NCI-H2107 treated with DMSO at 0.1 percent for 48 hours (cell line): ENCODE results near the gene CAPZA2.
"Not testable (repeated sequence)": the region's sequence is repeated elsewhere in the genome, so short reads cannot be mapped to it uniquely, and the experiment has no call there.

Source experiments
- DNase-seq: peaks from one replicate; lab custom pipeline; 2025; ENCODE audit not compliant: unreplicated experiment; lab: John Stamatoyannopoulos, UW

The CAPZA2 gene

DNA sequence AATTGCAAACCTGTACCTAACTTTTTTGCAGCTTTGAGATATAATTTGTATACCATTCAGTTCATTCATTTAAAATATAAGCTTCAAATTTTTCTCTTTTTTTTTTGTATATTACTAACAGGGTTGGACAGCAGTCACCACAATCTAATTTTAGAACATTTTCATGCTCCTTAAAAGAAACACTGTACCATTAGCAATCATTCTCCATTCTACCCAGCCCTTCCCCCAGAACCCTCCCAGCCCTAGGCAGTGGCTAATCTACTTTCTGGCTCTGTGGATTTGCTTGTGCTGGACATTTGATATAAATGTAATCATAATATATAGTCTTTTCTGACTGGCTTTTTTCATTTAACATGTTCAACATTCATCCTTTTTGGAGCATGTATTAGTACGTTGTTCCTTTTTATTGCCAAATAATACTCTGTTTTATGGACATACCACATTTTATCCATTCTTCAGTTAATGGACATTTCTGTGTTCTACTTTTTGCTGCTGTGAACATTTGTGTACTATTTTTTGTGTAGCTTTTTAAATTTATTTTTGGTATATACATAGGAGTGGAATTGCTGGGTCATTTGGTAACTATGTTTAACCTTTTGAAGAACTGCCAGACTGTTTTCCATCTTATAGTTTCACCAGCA lies 50.0 kb downstream of the CAPZA2 start:
- DNase-seq: no peak

DNA sequence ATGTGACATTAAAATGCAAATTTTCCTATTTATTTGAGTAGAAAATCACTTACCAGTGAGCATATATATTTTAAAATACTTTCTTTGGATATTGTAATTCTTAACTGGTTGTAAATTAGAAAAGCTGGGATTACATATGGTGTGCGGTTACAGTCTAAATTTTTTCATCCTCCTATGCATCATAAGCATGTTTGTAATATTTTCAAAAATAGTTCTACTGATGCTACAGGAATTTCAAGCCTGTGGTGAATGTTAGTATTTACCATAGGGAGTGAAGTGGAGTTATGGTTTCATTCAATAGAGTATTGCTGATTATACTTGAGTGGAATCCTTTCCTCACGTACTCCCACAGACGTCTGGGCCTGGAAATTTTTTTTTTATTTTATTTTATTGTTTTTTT lies 56.3 kb downstream of the CAPZA2 start:
- DNase-seq: no peak

DNA sequence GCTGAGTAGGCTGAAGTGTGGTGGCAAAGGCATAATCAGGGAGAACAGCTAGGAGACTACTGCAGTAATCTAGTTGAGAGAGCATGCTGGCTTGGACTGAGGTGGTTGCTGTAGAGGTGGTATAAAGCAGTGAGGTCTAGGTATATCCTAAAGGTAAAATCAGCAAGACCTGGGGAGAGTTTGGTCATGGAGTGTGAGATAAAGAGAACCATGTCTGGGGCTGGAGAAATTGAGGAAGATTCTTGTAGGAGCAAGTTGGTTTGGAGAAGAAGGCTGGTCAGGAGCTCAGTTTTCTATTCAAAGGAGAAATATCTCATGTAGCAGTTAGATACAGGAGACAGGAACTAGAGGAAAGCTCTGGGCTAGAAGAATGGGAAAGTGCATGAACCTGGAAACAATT lies 58.0 kb downstream of the CAPZA2 start:
- DNase-seq: no peak

DNA sequence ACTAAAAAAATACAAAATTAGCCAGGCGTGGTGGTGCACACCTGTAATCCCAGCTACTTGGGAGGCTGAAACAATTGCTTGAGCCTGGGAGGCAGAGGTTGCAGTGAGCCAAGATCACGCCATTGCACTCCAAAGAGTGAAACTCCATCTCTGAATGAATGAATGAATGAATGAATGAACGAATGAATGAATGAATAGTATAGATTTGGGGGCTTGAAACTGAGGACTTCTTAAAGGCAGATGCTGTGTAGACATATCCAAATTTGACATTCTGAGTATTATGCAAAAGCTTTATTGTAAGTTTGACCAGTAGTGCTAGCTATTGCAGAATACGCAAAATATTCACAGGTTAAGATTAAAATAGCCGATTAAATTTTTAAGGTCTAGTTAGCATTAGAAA lies 60.2 kb downstream of the CAPZA2 start:
- no peak for DNase-seq

DNA sequence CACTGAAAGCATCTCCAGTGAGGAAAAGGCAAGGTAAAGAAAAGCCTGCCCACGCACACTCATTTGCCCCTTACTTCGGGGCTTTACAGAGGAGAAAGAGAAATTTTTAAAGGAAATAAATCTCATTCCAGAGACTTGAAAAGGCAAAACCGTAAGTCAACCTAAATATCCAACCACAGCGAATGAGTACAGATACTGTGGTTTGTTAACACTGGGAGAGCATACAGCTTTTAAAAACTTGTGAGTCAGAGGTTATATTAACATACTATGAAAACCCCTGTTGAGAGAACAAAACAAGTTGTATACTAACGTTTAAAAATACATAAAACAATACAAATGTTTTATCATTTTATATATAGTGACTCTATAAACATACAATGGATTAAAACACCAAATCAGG lies 62.4 kb downstream of the CAPZA2 start:
- no peak for DNase-seq

DNA sequence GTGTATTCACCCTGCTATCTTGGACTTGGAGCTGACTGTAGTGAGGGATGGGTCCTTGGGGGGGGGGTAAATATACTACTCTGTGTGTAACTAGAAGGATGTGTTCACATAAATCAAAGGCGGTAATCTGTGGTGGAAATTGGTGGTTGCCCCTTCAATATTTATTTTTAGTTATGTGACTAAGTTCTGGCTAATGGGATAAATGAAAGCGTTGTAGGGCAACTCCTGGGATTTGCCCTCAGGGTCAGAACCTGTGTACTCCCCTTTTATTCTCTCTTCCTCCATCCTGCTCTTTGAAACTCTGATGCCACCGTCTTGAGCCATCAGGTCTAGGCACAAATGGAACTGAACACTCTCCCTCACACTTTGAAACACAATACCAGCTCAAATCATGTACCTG lies 66.6 kb downstream of the CAPZA2 start:
- DNase-seq: no peak

DNA sequence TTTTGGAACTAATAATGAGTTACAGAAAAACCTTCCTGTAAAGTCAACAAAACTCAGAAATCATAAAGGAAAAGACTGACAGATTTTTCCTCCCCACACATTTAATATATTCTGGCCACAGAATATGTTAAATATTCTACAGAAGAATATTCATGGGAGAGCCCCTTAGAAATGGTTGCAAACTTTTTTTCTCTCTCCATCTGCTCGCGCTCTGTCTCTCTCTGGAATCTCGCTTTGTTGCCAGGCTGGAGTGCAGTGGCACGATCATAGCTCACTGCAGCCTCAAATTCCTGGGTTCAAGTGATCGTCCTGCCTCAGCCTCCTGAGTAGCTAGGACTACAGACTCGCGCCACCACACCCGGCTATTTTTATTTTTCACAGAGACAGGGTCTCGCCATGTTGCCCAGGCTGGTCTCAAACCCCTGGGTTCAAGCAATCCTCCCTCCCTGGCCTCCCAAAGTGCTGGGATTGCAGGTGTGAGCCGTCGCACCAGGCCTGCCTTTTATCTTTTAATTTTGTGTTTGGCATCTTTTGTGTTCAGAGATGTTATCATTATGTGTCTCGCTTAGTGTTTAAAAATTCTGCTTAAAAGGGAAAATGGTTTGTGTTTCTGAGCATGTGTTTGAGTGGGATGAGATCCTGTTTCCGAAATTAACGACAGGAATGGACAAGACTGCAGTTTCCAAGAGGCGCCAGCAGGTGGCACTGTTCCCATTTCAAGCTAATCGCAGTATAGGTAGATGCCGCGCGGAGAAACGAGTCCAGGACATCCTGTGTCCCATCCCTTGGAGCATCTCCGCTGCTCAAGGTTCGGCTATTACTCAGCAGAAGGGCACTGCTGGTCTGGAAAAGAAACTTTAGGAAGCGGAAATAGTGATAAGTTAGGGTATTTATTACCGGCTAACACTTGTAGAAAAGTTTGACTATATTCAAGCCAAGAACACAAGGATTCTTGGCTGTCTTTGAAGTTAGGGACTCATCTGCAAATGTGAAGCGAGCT lies 67.8 kb downstream of the CAPZA2 start:
- DNase-seq: peak; percentile 71

DNA sequence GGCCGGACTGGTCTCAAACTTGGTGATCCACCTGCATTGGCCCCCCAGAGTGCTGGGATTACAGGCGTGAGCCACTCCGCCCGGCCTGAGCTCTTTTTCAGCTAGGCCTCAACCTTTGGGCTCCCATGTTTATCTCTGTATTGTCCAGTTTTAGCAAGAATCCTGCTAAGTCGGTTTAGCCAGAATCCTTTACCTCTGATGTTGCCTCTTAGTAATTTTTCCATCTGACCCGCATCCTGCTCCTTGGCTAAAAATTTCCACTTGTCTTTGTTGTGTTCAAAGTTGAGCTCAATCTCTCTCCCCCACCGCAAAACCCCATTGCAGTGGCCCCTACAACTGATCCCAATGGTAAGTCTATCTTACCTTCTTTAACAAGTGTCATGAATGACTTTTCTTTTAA lies 70.2 kb downstream of the CAPZA2 start:
- no peak for DNase-seq

DNA sequence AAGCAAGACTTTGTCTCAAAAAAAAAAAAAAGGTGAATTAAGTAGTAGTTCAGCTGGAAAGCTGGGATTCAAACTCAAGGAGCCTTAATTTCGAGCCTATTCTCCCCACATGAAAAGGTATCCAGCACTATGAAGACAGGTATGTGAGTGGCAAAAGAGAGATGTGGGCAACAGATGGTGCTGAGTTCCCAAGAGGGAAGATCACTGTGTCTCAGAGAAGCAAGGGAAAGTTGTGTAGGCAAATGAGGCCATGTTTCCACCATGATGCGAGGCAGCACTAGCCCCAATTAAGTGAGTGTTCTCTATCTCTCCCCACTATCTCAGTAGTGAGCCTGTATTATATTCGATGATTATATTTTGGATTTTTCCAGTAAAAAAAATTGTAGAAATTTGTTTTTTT lies 71.1 kb downstream of the CAPZA2 start:
- no peak for DNase-seq

DNA sequence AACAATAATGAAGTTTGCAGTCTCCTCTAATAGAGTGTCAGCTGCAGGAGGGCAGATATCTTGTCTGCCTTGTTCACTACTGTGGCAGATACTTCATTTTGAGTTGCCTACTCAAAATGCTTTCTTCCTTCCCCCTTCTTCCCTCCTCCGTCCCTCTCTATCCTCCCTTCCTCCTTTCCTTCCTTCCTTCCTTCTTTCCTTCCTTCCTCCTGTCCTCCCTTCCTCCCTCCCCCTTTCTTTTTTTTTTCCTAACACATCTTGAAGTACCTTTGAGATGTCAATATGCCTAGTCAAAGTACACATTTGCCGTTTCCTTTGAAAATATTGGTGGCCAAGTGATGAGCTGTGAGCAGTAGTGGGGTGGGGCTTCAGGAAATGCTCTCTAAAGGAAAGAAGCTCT lies 72.2 kb downstream of the CAPZA2 start:
- no peak for DNase-seq

DNA sequence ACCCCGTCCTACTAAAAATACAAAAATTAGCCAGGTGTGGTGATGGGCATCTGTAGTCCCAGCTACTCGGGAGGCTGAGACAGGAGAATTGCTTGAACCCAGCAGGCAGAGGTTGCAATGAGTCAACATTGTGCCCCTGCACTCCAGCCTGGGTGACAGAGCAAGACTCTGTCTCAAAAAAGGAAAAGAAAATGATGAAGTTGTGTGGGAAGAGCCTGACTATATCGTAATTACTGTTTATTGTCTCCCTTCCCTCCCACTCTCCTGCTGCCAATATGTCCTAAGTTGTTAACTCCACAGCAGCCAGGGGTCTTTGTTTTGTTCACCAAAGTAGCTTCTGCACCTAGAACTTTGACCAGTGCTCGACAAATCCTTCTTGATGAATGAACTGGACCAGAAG lies 74.5 kb downstream of the CAPZA2 start:
- not testable (repeated sequence) for DNase-seq

DNA sequence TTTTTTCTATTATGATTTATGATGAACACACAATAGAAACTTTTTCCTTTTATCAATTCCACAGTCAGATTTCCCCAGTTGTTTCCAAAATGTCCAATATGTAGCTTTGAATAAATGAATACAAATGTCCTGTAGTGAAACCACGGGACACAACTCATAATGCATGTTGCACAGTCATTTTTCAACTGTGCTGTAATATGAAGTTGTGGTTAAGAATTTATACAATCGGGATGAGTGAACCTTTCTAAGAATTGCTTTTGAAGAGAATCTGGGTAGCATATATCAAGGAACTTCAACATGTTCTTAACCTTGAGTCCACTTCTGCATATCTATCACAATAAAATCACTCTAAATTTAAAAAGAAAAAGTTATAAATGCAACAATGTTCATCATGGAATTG lies 76.3 kb downstream of the CAPZA2 start:
- no peak for DNase-seq

DNA sequence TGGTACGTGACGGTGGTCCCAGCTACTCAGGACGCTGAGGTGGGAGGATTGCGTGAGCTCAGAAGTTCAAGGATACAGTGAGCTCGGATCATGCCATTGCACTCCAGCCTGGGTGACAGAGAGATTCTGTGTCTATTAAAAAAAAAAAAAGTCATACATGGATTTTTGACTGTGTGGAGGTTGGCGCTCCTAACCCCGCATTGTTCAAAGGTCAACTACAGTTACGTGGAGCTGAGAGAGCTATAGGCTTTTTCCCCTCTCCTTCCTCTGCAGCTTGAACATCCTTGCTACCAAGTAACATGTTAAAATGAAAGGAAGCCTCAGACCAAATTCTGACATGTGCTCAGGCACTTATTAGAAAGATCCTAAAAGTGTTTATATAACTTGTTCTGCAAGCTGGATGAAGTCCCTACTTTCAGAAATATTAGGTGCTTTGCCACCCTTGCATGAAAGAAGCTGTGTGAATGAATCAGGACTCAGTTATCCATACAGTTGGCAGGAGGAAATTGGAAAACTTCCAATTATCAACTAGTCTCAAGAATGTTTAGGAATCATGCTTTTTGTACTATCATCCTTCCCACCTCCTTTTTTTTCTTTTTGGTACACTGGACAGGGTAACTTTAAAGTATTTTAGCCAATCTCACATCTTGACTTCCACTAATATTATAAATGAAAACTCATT lies 78.4 kb downstream of the CAPZA2 start:
- DNase-seq: no peak

DNA sequence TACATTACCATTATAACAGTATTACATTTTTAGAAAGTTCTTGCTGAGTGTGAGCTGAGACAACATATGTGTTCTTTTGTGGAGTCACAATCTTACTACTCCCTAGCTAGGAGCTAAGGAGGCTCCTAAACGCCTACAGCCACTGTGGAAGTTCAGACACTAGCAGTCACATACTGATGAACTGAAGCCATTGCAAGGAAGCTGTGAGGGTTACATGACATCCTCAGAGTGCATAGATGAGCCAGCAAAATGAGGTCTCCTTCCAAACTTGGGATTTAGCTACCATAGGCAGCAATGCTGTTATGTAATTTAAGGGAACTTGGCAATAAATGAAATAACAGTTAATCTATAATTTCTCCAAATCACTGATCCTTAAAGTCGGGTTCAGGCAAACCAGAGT lies 80.1 kb downstream of the CAPZA2 start:
- DNase-seq: no peak

DNA sequence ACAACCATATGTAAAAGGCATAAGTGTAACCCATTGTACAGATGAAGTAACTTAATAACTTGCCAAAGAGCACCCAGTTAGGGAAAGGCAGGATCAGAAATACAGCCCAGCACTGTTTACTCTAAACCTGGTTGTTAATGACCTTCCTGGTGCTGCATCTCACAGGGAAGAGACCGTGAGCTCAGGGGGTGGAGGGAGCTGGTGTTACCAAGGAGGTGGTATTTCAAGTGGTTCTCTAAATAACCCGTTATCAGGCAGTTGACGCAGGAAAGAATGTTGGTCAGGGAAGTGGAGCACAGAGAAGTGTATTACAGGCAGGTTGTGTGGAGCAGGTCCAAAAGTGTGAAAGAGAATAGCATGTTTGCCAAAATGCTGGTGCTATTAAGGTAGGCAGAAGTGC lies 86.5 kb downstream of the CAPZA2 start:
- DNase-seq: peak; percentile 73

DNA sequence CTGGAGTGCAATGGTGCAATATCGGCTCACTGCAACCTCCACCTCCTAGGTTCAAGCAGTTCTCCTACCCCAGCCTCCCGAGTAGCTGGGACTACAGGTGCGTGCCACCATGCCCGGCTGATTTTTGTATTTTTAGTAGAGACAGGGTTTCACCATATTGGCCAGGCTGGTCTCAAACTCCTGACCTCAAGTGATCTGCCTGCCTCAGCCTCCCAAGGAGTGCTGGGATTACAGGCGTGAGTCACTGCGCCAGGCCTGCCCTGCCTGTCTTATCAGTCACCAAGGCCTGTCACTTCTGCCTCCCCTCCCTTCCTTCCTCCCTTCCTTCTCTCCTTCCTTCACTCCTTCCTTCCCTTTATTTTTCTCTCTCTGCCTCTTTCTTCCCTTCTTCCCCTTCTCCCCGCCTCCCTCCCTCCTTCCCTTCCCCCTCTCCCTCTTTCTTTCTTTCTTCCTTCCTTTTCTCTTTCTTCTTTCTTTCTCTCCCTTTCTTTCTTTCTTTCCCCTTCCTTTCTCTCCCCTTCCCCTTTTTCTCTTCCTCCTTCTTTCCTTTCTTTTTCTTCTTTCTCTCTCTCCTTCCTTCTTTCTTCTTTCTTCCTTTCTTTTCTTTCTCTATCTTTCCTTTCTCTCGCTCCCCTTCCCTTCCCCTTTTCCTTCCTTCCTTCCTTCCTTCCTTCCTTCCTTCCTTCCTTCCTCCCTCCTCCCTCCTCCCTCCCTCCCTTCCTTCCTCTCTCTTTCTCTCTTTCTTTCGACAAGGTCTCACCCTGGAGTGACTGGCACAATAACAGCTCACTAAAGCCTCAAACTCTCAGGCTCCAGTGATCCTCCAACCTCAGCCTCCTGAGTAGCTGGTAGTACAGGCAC lies 87.8 kb downstream of the CAPZA2 start:
- DNase-seq: no peak

DNA sequence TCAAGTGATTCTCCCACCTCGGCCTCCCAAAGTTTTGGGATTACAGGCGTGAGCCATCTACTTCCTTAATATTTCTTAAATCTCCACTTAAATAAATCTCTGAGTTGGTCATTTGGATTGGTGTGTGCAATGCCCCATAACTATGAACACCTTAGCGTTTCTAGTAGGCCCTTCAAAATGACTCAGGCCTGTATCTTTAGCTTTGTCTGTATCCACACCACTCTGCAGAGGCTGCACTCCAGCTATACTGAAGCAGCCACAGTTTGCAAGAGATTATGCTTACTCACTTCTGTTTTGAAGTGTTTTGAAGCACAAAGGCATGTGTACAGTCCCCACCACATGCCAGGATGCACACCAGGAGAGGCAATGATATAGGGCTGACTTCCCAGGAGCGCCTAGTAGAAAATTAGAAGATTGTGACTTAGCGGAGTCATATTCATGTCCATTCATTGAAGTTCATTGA lies 88.5 kb downstream of the CAPZA2 start:
- DNase-seq: no peak

DNA sequence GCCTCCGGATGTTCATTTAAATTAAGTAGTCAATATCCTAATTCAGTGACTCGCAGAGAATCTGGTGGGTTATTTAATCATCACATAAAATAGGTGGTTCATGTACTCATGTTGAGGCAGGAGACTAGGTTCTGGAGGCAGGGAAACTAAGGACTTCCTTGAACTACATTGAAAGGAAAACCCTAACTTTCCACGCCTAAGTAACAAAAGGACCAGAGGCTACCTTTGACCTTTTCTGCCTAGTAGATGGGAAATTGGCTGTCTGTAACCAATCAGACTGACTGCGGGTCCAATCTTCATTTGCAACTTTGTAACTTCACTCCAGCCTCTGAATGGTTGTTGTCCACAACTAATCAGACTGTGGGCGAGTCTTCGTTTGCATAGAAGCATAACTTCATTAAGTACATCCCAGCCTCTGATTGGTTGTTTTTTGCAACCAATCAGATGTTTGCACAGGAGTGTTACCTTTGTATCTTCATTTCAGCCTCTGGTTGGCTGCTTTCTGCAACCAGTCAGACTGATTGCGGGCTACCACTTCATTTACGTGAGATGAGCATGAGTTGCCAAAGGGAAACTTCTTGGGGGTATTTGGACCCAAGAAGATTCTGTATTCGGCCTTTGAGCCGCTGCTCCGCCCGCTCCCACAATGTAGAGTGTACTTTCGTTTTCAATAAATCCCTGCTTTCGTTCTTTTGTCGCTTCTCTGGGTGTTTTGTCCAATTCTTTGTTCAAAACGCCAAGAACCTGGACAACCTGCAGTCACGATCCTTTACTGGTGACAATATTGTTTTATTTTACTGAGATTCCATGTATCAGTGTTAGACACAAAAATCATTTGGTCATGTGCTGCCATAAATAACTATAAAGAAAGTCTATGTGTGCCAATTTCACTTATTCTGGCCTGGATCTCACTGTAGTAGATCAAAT lies 89.2 kb downstream of the CAPZA2 start:
- DNase-seq: no peak

DNA sequence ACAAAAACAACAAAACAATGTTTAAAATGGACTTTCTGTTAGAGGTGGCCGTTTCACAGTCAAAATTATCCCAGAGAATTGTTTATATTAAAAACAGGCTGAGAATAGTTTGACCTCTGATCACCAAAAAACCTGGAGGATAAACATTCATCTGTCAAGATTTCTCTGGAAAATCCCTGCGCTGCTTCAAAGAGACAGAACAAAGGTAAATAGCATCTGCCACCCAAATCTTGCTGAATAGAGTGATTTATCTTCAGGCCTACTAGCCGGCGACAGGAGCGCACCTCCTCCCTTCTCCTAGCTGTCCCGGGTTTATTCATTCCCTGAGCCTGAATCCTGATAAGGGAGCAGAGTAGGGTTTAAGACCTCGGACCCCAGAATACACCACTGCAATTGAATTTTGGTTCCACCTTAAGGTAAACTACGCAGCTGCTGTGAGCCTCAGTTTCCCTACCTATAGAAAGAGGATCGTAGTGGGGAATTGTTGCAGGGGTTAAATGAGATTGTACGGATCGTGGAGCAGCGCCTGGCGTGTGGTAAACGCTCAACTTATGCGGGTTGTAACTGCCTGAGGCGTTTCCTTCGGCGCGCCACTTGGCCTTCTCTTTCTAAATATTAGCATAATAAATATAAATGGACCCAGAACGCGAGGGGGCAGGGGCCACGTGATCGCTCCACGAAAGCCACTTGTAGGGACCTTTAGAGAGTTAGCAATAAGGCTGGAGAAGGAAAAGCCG lies 90.4 kb downstream of the CAPZA2 start:
- peak; percentile 65 for DNase-seq
